A549 (cell line): ENCODE data around the gene KRTAP5-4.

ENCODE experiments used
- BHLHE40 ChIP-seq: IDR thresholded peaks from 2 replicates; pipeline ENCODE4 v1.6.1; 2012; ENCODE audit warnings: low read depth, low read length, inconsistent platforms
- CEBPB ChIP-seq, 2 experiments: fragments of >200 bp in 1 of 2; sonication (Bioruptor Twin) in 1 of 2; formaldehyde crosslinking in 1 of 2; IDR thresholded peaks; 2 replicates each; pipeline ENCODE4 v1.6.1; 2012 to 2016
- CTCF ChIP-seq: fragments of >200 bp; sonication (Bioruptor Twin); formaldehyde crosslinking; IDR thresholded peaks from 3 replicates; pipeline ENCODE4 v1.5.1; 2016
- FOXS1 ChIP-seq: fragments of 250-450 bp; sonication (Bioruptor Pico); IDR thresholded peaks from 2 replicates; pipeline ENCODE4 v1.5.0; 2020; ENCODE audit warnings: mild to moderate bottlenecking, moderate library complexity
- HDAC2 ChIP-seq: fragments of 200-600 bp; sonication (generic); IDR thresholded peaks from 2 replicates; pipeline ENCODE4 v1.6.1; 2016
- TF ChIP-seq, protein P1 (sequence below): fragments of 250-450 bp; sonication (Bioruptor Pico); IDR thresholded peaks from 2 replicates; pipeline ENCODE4 v1.5.0; 2021; ENCODE audit warnings: mild to moderate bottlenecking, moderate library complexity, borderline replicate concordance
- TF ChIP-seq, protein P2 (sequence below): IDR thresholded peaks from 2 replicates; pipeline ENCODE4 v1.6.1; 2012

DNA sequence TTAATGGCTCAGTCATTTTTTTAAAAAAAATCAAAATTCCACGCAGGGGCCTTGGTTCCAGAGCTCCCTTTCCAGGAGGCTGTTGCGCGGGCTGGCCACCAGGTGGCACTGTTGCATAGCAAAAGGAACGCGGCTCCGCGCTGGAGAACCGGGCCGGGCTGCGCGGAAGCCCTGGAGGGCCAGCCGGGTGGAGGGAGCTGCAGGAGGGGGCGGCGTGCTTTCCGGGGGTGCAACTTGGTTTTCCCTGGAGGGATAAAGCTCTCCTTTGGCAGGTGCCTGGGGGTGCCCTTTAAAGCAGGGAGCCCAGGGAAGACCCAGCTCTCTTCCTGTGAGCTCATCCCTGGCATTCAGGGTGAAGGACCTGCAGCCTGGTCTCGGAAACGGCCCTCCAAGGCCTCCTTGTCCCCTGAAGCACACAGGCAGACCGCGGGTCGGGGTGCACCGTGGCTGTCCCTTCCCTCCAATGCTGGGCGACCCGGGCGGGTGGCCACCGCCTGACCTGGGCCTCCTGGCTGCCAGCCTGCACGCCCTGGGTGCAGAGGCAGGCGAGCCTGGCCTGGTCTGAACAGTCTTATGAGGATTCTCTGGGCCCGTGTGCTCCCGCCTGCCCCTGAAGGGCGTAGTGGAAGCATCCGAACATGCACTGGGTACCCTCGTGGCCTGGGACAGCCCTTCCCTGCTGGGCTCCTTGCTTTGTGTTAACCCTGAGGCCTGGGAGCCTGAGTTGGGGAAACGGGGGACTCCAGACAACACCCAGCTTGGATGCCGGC is 31.0 kb upstream of the KRTAP5-4 start:
- TF ChIP-seq FOXS1 (CRISPR knock-in tag) (no peak), CTCF (peak; percentile 93), HDAC2 (no peak), CEBPB (IDR thresholded peaks at IDR 0.05) (no peak), BHLHE40 (no peak)
- TF ChIP-seq, protein P1, sequence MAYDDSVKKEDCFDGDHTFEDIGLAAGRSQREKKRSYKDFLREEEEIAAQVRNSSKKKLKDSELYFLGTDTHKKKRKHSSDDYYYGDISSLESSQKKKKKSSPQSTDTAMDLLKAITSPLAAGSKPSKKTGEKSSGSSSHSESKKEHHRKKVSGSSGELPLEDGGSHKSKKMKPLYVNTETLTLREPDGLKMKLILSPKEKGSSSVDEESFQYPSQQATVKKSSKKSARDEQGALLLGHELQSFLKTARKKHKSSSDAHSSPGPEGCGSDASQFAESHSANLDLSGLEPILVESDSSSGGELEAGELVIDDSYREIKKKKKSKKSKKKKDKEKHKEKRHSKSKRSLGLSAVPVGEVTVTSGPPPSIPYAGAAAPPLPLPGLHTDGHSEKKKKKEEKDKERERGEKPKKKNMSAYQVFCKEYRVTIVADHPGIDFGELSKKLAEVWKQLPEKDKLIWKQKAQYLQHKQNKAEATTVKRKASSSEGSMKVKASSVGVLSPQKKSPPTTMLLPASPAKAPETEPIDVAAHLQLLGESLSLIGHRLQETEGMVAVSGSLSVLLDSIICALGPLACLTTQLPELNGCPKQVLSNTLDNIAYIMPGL (CRISPR knock-in tag): no peak
- TF ChIP-seq, protein P2, sequence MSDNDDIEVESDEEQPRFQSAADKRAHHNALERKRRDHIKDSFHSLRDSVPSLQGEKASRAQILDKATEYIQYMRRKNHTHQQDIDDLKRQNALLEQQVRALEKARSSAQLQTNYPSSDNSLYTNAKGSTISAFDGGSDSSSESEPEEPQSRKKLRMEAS: no peak
